C4-2B (cell line): ENCODE data around the gene SPACA4.

ENCODE experiments used
- ZFX ChIP-seq: fragments of 450-650 bp; IDR thresholded peaks from 2 replicates; pipeline ENCODE4 v1.6.1; 2017
- TF ChIP-seq, protein P1 (sequence below): fragments of 450-650 bp; conservative IDR thresholded peaks from 2 replicates; pipeline ENCODE4 v1.5.1; 2017; ENCODE audit warnings: mild to moderate bottlenecking

- TF ChIP-seq, protein P1, sequence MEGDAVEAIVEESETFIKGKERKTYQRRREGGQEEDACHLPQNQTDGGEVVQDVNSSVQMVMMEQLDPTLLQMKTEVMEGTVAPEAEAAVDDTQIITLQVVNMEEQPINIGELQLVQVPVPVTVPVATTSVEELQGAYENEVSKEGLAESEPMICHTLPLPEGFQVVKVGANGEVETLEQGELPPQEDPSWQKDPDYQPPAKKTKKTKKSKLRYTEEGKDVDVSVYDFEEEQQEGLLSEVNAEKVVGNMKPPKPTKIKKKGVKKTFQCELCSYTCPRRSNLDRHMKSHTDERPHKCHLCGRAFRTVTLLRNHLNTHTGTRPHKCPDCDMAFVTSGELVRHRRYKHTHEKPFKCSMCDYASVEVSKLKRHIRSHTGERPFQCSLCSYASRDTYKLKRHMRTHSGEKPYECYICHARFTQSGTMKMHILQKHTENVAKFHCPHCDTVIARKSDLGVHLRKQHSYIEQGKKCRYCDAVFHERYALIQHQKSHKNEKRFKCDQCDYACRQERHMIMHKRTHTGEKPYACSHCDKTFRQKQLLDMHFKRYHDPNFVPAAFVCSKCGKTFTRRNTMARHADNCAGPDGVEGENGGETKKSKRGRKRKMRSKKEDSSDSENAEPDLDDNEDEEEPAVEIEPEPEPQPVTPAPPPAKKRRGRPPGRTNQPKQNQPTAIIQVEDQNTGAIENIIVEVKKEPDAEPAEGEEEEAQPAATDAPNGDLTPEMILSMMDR, result no peak; the same call in 1 of the 2 replicates
- TF ChIP-seq ZFX, result no peak
Measured at GRCh38 chr19:48637948-48638830, 31.6 kb downstream of the SPACA4 start.
